Tibial nerve (tissue), 3 donors: ENCODE measurements around the gene CD81.
A peak's percentile ranks its signal among the peaks of the same experiment; 100 is the strongest.

Source experiments
- POLR2A ChIP-seq, 2 donors: fragments of 450-650 bp; IDR thresholded peaks; one replicate each; pipeline ENCODE4 v1.6.1; 2017; ENCODE audit warnings: antibody characterized with exemption in 2 of 2, mild to moderate bottlenecking in 2 of 2, moderate library complexity in 2 of 2
- TF ChIP-seq, protein P1 (sequence below), 5 experiments: fragments of 200-600 bp in 3 of 5; fragments of 450-650 bp in 2 of 5; sonication (generic) in 3 of 5; IDR thresholded peaks; one replicate each; pipeline ENCODE4 v1.5.1; 2016 to 2019; ENCODE audit warnings: antibody characterized with exemption in 5 of 5, mild to moderate bottlenecking in 3 of 5, moderate library complexity in 2 of 5

DNA sequence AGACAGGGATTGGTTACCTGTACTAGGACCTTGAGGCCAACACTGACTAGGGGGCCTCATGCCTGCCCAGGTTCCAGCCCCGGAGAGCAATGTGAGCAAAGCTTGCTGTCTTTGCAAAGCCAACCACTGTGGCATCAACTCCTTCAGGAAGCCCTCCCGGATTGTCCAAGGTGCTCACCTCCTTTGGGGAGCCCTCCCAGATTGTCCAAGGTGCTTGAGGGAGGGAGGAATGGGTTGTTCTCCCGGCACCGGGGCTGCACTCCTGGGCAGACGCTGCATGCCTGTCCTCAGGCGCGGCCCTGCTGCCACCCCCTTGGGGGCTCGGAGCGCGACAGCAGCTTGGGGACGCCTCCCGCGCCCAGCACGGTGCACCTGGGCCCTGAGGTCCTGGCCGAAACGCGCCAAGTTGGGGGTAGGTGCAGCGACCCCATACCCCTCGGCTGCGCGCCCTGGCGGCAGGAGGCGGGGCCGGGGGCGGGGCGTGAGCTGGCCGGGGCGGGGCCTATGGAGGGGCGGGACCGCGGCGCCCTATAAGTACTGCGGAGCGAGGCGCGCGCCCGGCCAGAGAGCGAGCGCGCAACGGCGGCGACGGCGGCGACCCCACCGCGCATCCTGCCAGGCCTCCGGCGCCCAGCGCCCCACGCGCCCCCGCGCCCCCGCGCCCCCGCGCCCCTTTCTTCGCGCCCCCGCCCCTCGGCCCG, at the start of gene CD81:
- TF ChIP-seq, protein P1, sequence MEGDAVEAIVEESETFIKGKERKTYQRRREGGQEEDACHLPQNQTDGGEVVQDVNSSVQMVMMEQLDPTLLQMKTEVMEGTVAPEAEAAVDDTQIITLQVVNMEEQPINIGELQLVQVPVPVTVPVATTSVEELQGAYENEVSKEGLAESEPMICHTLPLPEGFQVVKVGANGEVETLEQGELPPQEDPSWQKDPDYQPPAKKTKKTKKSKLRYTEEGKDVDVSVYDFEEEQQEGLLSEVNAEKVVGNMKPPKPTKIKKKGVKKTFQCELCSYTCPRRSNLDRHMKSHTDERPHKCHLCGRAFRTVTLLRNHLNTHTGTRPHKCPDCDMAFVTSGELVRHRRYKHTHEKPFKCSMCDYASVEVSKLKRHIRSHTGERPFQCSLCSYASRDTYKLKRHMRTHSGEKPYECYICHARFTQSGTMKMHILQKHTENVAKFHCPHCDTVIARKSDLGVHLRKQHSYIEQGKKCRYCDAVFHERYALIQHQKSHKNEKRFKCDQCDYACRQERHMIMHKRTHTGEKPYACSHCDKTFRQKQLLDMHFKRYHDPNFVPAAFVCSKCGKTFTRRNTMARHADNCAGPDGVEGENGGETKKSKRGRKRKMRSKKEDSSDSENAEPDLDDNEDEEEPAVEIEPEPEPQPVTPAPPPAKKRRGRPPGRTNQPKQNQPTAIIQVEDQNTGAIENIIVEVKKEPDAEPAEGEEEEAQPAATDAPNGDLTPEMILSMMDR (IDR thresholded peaks at IDR 0.05), result peak in 1 of 5 experiments; percentile 6
- TF ChIP-seq POLR2A (IDR thresholded peaks at IDR 0.05), result no peak
